Measurements from ENCODE around the gene SORCS2.

DNA sequence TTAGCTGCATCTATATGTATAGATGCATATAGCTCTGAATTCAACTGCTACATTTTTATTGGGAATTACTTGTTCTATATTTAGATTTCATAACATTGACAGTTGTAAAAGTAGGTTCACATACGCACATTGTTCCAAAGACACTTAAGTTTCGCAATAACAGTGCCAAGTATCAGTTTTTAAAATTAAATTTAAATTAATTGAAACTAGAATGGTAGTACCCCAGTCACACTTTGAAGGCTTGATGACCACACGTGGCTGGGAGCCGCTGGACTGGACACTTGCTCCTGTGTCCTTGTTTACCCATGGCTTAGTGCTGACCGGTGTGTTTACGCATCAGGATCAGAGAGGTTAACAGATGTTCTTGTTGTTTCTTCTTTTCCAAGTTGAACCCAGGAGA is 383.1 kb downstream of the SORCS2 start:
- TF ChIP-seq ZNF274 (IDR thresholded peaks at IDR 0.05; ENCODE audit: low read depth, low read length) = no peak
- TF ChIP-seq SUZ12 (IDR thresholded peaks at IDR 0.05; ENCODE audit: extremely low read depth, insufficient read depth, insufficient read length) = no peak
- TF ChIP-seq YY1 (IDR thresholded peaks at IDR 0.05; ENCODE audit: insufficient read depth, insufficient read length) = no peak
